Activated CD4-positive, alpha-beta T cell treated with anti-CD3 and anti-CD28 coated beads for 4 hours (primary cell): ENCODE data around the gene SKAP1.
"Not testable (repeated sequence)": the region's sequence is repeated elsewhere in the genome, so short reads cannot be mapped to it uniquely, and the experiment has no call there.

ENCODE experiments used
- DNase-seq, 2 donors: peaks; one replicate each; pipeline ENCODE4 v3.0.0-alpha.2; 2020

The SKAP1 gene

DNA sequence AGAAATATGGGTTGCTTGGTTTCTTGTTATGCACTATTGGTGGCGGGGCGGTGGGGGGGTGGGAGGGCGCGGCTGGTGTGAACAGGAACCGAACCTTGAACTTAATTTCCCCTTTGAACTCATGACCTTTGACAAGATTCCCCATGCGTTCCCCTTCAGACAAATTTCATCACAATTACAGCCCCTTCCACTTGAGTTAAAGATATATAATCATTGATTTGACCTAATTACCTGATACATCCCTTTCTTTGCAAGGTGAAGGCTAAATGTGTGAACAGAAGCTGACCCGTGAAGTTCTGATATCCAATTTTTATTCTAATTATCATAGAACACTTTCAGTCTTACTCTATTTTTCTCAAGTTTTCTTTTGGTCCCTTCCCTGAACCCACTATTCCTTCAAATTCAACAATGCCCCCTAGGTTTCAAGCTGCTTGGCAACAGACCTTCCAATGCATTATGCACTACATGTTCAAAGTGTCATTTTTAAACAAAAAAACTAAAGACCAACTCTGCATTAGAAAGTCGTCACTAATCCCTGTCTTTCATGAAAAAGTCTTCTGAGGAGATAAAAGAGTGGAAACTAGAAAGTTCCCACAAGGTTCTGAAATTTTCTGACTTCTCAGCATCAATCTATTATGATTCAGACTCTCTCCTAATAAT, 116.8 kb downstream of the SKAP1 start:
- DNase-seq: no peak

DNA sequence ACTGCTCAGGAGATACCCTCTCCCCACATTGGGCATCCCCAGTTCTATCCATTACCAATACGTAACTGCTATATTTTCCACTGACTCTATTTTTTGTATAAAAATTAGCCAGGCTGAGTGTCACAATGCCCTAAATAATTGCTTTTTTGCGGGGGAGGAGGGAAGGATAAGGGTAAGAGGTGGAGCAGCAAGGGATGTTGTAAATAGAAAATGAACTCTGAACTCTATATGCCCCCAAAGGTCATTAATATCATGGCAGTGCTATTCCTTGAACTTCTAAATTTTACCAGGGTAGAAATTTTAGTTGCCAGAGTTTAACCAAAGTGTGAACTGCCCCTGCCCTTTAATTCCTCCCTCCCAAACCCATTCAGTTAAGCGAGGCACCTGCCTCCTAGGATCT, 118.7 kb downstream of the SKAP1 start:
- no peak for DNase-seq

DNA sequence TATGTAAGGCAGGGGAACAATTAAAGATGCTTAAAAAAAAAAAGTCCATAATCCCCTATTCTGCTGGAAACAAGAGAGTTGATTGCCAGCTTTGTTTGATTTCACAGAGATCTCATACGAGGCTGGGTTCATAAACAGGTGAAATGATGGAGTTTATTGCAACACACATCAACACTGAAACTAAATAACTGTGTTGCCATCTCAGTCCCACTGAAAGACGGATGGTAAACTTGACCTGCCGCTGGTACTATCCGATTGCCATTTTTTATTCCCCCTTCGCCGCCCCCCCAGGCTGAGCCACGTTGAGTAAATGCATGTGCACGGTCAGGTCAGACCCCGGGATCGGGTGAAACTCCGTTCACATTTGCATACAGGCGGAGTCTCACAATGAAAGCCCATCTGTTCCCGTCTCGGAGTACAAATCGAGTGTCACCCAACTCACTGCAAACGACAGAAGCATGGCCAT, 119.2 kb downstream of the SKAP1 start:
- no peak for DNase-seq

DNA sequence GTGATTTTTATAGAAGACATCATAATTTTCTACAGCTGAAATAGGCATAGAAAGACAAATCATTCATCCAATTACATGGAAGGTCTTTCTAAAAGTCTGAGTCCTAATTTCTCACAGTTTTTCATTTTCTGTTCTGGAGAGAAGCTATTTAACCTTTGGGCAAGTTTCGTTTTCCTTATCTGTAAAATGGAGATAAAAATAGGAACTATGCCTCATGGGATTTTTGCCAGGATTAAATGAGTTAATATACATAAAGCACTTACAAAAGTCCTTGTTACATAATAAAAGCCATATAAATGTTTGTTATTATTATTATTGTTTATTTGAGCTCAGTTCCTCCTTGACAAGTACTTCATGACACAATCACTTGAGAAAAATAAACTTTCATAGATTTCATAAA, 121.4 kb downstream of the SKAP1 start:
- no peak for DNase-seq

DNA sequence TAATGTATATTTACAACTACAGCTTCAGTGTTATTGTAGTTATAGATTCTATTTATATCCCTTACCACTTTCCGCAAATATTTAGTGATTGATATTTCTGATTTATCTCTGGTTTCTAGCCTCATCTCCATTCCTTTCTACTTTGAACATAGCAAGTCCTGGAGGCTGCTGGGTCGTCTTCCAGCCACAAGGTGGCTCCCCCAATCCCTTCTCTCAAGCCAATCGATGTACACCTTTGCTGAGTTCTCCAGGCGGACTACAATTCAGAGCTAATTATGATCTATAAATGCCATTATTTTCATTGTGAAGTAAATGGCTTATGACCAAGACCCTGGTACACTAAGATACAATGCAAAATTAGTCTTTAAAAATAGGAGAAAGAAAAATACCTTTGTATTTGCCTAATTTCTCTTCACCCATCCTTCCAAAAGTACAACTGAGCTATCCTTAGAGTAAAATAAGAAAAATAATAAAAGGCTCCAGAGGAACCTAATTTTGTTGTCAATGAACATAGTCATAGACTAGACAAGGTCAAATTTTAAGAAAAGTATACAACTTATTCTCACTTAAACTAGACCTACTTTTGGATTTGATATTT, 122.1 kb downstream of the SKAP1 start:
- peak; percentile 42 to 49 for DNase-seq

DNA sequence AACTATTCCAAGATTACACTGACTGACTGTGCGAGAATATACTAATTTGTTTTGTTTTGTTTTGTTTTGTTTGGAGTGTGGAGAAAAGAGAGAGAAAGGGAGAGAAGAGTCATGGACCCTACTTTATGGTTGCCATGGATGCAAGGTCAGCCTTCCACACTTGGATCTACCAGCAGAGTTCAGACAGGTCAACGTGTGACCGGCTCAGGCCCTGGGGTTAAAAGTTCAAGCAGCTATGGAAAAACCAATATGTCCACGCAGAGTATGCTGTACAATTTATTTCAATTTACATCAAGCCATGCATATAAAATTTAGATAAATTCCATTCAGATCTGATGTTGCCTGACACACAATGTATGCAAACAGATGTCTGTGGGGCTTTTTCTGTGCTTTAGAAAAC, 122.8 kb downstream of the SKAP1 start:
- DNase-seq: no peak

DNA sequence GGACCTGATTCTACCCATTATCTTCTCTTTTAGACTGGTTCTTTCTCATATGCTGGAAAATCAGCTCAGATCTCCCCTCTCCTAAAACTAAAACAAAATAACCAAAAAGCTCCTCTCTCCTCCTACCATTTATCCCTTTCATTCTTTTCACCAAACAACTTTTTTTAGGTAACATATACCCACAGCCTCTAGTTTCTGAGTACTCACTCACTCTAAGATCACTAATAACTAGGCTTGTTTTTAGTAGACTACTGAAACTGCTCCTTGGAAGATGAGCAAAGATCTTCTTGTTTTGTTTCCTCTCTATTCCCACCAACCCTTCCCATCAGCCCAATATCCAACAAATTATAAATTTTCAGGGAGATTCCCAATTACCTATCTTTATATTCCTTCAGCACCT, 129.0 kb downstream of the SKAP1 start:
- DNase-seq: no peak

DNA sequence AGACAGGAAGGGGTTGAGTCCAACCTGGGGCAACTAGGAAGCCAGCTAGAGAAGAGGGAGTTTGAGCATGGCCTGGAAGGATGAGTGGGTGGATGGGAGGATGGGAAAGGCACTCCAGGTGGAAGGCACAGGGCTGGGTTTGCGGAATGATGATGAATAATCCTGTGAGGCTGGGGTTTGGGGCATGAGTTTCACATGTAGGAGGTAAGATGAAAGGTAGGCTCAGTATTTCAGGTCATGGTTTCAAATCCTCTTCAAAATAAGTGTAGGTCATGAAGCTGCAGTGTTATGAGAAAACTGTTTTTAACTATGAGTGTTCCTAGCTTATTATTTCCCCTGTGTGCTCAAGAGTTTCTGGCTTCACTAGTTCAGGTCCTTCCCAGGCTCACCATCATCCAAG, 130.3 kb downstream of the SKAP1 start:
- DNase-seq: no peak

DNA sequence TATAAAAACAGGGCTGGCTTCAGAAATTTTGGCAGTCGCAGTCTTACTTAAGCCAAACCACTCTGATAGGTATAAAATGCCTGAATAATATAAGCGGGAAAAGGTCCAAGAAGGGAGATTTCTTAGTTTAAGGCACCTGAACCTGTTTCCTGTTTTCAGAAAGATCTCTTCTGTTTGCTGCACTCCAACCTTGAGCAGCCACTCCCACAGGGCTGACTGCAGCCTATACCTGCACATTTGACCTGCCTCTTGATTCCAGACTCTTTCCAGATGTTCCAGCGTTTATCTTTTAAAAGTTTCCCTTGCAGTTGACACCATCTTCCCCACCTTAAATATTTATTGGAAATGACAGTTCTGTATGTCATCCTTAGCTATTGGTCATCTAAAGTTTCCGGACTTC, 132.2 kb downstream of the SKAP1 start:
- DNase-seq: no peak

DNA sequence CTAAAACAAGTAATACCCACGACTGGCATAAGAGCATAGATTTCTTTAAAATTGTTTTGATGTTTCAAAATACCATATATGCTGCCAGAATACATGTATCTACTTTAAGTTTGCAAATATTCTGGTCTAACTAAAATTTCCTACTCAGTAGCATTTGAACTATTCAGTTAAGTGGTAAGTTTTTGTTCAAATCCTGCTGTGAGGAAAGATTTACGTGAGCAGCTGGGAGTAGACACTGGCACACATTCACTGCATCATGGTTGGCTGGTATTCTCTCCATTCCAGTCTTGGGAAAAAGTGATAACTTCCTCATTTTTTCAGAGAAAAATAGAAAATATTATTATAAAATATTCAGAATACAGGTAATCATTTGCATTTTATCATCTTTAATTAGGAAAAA, 133.6 kb downstream of the SKAP1 start:
- no peak for DNase-seq

DNA sequence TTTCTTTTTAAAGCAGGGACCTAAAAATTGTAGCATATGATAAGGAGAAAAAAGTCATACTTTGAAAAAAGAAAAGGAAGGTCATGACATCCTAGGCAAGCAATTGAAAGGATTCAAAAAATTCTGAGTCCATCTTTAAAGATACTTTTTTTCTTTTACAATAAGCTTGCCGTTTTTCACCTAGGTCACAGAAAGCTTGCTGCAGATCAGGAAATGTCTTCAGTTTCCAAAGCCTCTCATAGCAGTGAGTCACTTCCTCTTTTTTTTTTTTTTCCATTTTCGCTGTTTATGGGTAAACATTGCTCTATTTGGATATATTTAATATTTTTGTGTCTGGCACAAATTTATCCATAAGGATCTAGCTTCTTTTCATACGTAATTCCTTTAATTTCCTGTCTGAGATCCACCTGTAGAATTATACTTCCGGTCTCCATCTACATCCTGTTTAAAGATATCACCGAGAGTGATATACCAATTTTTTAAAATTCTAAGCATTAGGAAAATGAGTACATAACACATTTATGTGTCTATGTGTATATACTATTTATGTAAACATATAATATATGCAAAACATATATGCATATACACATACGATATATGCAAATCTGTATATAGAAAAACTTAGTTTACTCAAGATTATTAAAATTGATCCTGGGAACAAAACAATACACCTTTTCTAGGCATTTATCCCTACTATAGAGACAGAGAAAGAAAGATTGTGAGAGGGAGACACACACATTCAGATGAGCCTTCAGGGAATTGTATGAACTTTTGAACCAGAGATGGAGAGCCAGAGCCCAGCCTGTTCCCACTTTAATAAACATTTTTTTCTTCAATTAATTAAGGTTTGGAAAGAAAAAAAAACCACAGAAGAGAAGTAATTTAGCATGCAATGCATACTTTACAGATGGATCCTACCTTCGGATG, 134.4 kb downstream of the SKAP1 start:
- DNase-seq: peak in 1 of 2 donors; percentile 18

DNA sequence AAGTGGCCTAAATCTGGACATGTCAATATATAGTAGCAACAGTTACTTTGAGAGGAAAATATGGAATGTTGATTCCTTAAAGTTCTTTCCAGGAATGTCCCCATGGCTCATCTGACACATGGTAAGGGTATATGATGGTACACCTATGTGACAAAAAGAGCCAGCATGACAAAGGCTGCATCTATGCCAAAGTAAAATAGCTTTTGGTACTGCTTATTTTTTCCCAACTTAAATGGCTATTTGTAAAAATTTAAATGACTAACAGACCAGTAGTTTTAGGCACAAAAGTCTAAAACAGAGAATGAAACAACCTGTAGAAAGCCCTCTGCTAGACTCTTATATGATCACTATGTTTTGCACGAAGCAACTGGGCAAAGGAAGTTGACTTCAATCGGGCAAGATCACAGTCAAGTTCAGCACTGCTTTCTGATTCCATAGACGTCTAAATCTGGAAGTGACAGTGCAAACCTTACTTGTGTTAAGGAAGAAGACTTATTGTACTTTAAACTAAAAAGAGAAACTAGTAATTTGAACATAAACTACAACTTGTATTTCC, 135.1 kb downstream of the SKAP1 start:
- no peak for DNase-seq

DNA sequence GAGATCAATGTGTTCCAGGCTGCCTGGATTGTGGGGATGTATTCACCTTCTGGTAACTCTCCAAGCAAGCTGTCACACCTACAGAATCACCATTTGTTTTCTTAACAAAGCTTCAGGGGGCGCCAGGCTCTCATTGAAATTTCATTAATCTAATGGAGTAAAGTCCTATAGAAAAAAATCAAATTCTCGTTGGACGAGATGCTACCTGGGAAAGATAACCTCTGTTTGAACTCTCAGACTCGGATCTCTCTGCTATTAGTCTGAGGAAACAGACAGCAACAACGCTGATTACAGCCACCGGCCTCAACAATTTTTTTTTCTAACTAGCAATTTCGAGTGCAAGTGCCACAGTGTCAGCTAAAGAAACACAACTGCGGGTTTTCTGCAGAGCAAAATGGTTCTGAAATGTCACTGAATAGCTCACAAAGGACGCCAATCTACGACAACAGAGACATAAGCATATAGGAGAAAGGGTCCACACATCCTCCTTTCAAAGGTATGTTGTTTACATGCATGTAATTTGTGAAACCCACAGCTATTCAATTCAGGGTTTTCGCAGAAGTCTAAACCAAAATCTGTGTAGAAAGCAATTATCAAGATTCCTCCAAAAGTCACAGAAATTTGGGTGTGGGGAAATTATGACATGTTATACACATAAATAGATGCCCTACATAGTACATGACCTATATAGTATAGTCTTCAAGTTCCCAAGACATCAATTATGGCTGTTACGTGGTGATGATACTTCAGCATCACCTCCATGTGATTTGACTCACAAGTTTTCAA, 135.8 kb downstream of the SKAP1 start:
- no peak for DNase-seq

DNA sequence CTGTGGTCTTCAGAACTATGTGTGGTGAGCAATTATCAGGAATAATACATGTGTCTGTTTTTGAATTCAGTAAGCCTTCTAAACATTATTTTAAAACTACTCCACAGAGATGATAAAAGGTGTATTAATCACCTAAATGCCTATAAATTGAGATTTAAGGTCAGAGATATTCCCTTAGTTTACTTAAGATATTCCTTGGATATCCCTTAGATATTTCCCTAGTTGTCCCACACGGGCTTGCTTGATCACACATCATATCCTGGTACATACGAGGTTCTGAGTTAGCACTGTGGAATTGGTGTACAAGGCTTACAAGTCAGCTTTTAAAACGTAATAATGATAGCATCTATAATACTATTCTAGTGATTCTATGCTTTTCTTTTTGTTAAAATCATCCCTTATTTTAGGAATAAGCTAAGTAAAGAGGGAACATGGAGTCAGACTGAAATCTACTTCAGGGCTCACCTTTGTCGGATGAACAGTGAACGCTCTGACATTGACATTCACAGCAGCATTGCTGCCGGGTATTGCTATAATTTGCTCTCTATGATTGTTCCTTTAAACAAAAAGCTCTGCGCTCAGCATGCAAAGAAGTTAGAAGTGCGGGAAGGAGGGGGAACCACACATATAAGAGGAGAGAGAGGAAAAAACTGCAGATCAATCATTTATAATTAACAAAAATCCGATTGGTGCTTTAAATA, 136.5 kb downstream of the SKAP1 start:
- no peak for DNase-seq

DNA sequence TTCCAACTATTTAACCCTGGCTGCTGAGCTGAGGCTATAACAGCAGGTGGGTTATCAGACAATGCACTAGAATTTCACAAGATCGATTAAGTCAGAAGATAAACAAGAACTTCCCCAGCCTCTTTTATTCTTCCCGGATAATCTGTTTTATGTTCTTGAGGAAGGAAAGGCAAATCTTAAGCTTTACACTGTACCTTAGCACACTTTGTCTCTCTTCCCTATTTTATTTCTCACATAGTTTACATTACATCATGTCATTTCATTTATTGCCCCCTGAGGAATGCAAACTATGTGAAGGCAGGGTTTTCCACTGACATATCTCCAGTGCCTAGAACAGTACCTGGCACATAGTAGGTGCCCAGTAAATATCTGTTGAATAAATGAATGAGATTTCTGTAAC, 139.6 kb downstream of the SKAP1 start:
- no peak for DNase-seq

DNA sequence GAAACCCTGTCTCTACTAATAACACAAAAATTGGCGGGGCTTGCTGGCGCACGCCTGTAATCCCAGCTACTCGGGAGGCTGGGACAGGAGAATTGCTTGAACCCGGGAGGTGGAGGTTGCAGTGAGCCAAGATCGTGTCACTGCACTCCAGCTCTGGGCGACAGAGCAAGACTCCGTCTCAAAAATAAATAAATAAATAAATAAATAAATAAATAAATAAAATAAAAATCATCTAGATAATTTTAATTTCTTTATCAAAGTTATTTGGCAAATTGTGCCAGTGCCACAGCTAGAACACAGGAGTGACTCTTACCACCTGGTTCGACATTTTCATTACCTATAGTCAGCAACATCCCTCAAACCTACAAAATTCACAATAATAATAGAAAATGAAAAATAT, 143.1 kb downstream of the SKAP1 start:
- DNase-seq: not testable (repeated sequence)

DNA sequence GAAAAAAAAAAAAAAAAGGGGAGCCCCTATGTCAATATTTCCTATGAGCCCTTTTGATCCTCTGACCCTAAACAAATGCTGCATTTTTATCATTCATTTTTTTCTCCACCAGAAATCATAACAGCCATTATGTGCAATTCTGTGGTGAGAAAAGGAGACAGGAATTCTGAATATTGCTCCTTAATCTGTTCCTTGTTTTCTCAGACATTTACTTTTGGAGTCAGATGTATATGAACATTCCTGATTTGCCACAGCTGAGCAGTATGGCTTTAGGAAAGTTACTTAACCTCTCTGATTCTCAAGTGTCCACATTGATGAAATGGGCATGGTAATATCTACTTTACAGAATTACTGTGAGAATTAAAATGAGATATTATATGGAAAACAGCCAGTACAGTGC, 144.4 kb downstream of the SKAP1 start:
- no peak for DNase-seq

DNA sequence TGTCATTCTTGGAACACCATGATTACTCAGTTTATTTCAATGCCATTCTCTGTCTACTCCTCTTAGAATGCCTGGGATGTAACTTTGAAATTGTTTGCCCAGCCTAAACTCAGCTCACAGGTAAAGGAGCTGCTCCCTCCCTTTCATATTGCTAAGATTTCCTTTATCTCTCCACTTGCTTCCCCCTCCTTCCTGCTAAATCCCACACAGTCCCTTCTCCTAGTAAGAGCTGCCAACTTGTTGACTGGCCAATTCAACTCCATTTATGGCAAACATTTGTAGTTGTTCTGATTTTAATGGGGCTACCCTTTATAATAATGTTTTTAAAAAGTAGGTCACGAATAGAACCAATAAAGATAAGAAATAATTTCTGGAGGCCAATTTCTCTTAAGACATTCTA, 146.1 kb downstream of the SKAP1 start:
- DNase-seq: no peak

DNA sequence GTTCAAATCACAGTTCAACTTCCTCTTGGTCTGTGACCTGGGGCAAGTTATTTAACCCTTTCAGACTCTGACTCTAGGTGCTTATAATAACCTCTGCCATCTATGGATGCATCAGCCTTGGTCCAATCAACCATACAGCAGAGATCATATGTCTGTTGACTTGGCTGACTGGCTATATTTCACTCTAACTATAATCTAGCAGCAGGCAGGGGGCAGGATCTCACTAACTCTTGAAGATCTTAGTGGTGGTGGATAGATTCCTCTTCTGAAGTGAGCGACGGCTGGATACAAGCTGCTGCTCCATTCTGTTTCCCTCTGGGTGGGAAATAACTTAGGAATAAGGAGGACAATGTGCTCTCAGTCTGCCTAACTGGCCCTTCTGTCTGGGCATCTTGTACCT, 146.6 kb downstream of the SKAP1 start:
- DNase-seq: no peak

DNA sequence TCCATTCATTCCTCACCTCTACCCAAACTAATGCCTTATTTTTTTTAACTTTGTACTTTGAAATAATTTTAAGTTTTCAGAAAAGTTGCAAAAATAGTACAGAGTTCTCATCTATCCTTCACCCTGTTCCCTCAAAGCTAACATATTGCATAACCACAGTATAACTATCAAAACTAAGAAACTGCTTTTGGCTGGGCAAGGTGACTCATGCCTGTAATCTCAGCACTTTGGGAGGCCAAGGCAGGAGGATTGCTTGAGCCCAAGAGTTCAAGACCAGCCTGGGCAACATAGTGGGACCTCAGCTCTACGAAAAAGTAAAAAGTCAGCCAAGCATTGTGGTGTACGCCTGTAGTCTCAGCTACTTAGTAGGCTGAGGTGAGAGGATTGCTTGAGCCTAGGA, 147.7 kb downstream of the SKAP1 start:
- DNase-seq: no peak

DNA sequence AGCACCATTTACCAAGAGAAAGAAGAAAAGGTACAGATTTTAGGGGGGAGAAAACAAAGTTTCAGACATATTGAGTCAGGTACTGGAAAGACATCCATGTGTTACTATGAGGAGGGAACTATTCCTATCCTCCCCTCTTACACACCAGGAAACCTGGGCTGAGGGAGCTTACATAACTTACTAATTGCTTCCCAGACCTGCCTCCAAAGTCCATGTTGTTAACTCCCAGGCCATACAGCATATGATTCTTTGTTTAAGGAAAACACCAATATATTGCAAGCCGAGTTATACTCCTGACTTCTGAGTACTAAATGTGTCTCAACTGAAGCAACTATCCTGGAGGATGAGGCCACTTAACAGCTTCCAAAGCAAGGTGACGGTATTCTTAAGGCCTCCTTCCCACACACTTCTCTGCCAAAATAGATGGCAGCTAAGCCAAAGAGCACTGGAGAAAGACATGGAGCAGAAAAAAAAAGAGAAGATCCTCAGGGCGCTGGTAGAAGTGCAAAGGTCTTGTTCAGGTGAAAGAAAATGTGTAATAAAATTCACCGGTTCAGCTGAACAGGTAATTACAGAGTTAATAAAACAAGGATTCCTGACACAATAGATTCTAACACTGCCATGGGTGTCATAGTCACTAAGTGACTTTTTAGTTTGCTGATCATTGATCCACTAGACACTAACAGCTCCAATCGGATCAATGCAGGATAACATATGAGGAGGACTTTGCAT, 151.1 kb downstream of the SKAP1 start:
- no peak for DNase-seq
